GM12864 (cell line): ENCODE results near the gene QDPR.

Experiments used
- DNase-seq: peaks from one replicate; pipeline ENCODE4 v3.0.0-alpha.2; 2011; ENCODE audit warnings: low read depth
- H3K4me3 ChIP-seq: 2 replicates; pipeline ENCODE4 v1.5.1; 2011; ENCODE audit warnings: mild to moderate bottlenecking, low read depth, low read length, control low read depth
- CTCF ChIP-seq: IDR thresholded peaks from 2 replicates; pipeline ENCODE4 v1.5.1; 2011; ENCODE audit warnings: low read depth, mild to moderate bottlenecking, moderate library complexity, low read length, control low read depth, inconsistent platforms; ENCODE audit errors: missing control alignments

Gene QDPR

GRCh38 chr4:17436750-17437090, 75.2 kb downstream of the QDPR start:
- no peak for DNase-seq
- no peak for TF ChIP-seq CTCF
- no peak overlapping the region for H3K4me3 ChIP-seq
